ENCODE results near the gene SLIT1.
A peak's percentile ranks its signal among the peaks of the same experiment; 100 is the strongest.

Gene SLIT1

DNA sequence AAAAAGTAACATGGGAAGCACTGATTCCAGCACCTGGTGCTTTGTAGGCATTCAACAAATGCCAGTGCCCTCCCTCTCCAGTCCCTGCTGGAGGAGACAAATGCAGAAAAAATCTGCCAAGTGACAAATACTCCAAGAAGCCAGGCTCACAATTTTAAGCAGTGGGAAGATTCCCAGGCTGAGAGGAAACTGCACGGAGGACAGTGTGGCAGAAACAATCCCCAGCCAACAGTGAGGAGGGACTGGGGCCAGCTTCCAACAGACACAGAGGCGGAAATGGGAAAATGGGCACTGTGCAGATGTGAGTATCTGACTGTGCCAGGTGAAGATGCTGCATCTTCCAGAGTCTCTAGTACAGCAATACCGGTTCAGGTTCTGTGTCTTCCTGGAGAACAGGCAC, 106.3 kb downstream of the SLIT1 start:
- H3K4me1 Mint-ChIP-seq: no peaks in the 10 kb centered on the region
- no peak for DNase-seq
- peaks cover 57% of the 10 kb centered on the region for H3K27me3 Mint-ChIP-seq
- H3K27ac Mint-ChIP-seq: no peak overlapping the region
- H3K4me3 Mint-ChIP-seq: no peak overlapping the region
- ATAC-seq: no peak
- no peaks in the 10 kb centered on the region for H3K9me3 Mint-ChIP-seq

DNA sequence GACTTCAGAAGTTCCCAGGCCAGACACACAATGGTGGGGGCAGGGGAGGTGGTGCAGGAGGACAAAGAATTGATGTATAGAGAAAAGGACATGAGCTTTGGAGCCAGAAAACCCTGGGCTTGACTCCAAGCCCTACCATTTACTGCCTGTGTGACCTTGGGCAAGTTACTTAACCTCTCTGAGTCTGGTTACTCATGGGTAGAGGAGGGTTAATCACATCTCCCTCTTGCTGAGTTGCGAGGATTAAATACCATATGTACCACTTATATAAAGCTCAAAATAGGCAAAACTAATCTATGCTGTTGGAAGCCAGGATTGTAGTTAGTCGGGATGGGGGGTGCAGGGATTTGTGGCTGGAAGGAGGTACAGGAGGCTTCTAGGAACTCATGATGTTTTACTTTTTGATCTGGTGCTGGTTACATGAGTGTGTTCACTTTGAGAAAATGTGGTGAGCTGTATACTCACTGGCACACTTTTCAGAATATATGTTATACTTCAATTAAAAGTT, 106.8 kb downstream of the SLIT1 start:
- H3K27me3 Mint-ChIP-seq: peaks cover 56% of the 10 kb centered on the region
- H3K9me3 Mint-ChIP-seq: no peaks in the 10 kb centered on the region

DNA sequence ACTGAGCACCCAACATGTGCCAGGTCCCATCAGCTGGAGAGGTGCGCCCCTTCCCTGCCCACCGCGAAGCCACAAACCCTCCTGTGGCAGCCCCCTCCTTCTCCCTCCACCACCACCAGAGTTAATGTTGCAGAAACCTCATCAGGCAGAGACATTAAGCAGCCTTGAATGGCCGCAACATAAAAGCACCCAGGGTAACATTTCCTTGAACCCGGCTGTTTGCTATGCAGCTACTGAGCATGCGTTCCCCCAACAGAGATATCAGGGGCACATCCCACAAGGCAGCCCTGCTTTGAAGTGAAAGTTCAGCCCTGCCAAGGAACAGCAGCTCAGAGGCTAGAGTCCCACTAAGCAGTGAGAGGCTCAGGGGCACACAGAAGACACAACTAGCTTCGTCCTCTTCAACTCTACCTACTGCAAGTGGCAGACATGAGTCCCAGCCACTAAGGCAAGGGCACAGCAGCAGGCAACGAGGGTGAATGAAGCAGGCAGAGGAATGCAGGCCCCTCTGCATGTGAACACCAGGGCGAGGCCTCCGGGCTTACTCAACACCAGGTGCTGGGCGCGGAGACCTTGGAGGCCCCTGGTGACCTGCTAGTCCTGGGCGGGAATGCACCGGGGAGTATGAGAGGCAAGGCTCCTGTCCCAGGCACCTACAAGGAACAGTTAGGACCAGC, 107.4 kb downstream of the SLIT1 start:
- Mint-ChIP-seq H3K27ac (no peak overlapping the region), H3K4me1 (no peaks in the 10 kb centered on the region), H3K4me3 (no peak overlapping the region), H3K9me3 (no peaks in the 10 kb centered on the region), H3K27me3 (peaks cover 56% of the 10 kb centered on the region)
- ATAC-seq (no peak), DNase-seq (no peak)

More for the DNA sequence above, 106.8 kb downstream of the SLIT1 start:
- no peaks in the 10 kb centered on the region for H3K4me1 Mint-ChIP-seq
- no peak overlapping the region for H3K4me3 Mint-ChIP-seq
- H3K27ac Mint-ChIP-seq: no peak overlapping the region
- ATAC-seq (no peak), DNase-seq (no peak)

DNA sequence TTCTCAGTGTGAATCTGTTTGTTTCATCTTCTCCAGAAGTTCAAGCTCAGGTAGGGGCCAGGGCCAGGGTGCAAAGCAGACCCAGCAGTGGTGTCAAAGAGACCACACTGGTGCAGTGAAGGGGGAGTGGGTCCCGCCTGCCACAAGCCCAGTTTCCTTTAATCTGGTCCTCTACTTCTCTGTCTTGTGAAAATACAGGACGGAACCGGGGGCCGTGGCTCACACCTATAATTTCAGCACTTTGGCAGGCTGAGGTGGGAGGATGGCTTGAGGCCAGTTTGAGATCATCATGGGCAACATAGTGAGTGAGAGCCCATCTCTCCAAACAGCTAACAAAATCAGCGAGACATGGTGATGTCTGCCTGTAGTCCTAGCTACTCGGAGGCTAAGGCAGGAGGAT, 109.0 kb downstream of the SLIT1 start:
- no peak for DNase-seq
- Mint-ChIP-seq H3K4me3 (no peak overlapping the region), H3K9me3 (no peaks in the 10 kb centered on the region), H3K27ac (no peak overlapping the region), H3K27me3 (peaks cover 59% of the 10 kb centered on the region), H3K4me1 (no peaks in the 10 kb centered on the region)
- ATAC-seq: no peak

DNA sequence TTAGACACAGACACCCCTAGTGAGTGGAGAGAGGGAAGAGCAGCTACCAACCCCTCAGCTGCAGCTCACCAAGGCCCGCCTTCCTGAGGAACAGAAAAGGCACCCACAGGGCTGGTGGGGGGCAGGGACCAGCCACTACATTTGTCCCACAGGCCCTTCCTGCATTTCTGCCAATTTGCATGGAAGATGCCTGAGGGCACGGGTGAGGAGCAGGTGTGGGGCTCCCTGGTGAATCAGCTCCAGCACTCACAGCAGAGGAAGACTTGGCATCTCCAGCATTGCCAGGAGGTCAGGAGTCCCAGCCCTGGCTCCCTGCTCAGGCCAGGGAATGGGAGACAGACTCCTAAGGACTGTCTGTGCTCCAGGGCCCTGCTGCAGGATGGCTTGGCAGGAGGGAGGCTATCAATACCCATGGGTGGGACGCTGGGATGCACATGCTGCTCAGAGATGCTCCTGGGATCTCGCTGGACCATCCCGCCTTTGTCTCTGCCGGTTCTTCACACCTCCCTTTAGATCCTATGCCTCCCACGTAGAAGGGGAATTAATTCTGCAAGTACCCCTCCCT, 109.7 kb downstream of the SLIT1 start:
- Mint-ChIP-seq H3K4me1 (no peaks in the 10 kb centered on the region), H3K4me3 (no peak overlapping the region), H3K27me3 (peaks cover 59% of the 10 kb centered on the region), H3K9me3 (no peaks in the 10 kb centered on the region), H3K27ac (no peak overlapping the region)
- DNase-seq: no peak
- ATAC-seq: no peak

DNA sequence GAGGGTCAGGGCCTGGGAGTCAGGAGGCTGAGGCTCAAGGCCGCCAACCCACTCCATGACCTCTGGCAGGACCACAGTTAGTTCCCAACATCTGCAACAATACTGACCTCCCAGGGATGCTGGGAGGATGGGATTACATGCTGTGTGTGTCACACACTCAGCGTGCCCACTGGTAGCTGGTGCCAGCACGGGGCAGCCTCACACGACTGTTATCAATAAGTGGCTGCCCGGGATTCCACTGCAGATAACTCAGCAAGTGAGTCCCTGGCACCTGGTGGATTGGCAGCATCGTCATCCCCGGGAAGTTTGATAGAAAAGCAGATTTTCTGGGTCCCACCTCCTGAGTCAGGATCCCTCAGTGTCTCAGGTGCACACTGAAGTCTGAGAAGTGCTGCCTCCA, 110.3 kb downstream of the SLIT1 start:
- H3K27me3 Mint-ChIP-seq: peaks cover 57% of the 10 kb centered on the region

DNA sequence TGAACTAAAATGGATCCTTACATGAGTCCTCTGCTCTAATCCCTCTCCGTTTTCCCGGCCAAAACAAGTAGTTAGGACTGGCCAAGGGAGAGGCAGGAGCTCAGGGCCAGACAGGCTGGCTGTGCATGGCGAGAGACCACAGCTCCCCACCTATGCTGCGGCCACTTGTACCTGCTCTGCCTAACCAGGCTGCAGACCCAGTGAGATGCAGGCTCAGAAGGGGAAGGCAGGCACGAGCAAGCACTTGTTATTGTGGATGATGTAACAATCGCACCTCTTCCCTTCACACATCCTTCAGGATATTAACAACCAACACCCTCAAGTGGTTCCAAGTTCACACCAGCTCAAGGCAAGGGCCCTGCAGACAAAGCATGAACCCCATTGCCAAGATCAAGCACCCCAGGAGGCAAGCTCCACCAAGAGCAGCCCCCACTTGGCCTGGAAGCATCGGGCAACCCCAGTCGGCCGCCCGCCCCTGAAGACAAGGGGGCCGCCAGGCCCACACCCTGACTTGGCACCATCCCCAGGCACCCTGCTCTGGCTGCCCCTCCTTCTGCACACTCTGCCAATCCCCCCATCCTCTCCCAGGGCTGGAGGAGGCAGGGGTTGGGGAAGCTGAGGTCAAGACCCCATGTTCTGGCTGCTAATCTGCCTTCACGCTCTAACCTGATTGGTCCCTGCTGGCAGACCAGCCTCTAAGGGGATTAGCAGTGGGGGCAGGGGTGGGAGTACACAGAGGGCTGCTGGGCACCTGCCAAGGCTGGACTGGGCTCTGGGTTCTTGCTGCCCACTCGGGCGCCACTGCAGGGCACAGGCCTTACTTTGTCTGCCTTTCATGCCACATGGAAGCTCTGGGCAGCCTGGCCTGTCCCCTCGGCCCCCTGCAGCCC, 111.3 kb downstream of the SLIT1 start:
- H3K4me1 Mint-ChIP-seq: peaks cover 7% of the 10 kb centered on the region
- H3K4me3 Mint-ChIP-seq: no peak overlapping the region
- no peak for ATAC-seq
- H3K27ac Mint-ChIP-seq: no peak overlapping the region
- peaks cover 5 to 9% of the 10 kb centered on the region in 2 donors for H3K9me3 Mint-ChIP-seq
- no peak for DNase-seq
- peaks cover 52% of the 10 kb centered on the region for H3K27me3 Mint-ChIP-seq

More for the DNA sequence above, 110.3 kb downstream of the SLIT1 start:
- Mint-ChIP-seq H3K27ac (no peak overlapping the region), H3K4me1 (no peaks in the 10 kb centered on the region), H3K4me3 (no peak overlapping the region), H3K9me3 (no peaks in the 10 kb centered on the region)
- ATAC-seq (no peak), DNase-seq (no peak)

DNA sequence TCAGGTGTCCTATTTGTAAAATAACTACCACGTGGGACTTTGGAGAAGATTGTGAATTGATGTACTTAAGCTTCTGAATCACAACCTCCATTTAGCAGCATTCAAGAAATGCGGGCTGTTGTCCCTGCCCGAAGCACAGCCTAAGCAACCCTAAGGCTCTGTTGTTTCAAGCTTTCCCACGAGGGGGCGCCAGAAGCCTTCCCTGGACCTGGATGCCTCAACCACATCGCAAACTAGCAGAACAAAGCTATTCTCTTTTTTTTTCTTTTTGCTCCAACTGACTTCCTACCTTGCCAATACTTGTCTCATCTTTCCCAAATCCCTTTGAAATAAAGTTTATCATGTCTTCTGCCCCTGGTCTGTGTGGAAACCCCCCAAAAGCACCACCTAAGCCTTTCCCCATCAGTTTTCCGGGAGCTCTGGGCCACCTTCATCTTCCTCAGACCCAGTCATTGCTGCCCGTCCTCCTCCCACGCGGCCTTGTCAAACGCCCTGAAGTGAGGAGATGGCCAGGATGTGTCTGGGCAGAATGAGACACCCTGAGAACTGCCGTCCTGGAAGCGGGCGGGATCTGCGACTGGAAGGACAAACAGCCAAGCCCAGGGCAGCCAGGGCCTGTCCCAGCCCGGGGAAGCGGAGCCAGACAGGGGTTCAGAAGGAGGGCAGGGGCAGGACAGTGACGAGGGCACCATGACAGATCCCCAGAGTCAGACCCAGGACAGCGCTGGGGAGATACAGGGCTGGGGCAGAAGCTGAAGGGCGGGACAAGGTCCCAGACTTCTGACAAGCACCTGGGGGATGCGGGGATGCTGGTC, 112.7 kb downstream of the SLIT1 start:
- Mint-ChIP-seq H3K27me3 (peaks cover 52% of the 10 kb centered on the region), H3K4me3 (no peak overlapping the region), H3K4me1 (peaks cover 19% of the 10 kb centered on the region), H3K9me3 (peaks cover 8 to 13% of the 10 kb centered on the region in 2 donors), H3K27ac (no peak overlapping the region)
- DNase-seq: peak; percentile 81 to 84
- peak; percentile 69 for ATAC-seq

DNA sequence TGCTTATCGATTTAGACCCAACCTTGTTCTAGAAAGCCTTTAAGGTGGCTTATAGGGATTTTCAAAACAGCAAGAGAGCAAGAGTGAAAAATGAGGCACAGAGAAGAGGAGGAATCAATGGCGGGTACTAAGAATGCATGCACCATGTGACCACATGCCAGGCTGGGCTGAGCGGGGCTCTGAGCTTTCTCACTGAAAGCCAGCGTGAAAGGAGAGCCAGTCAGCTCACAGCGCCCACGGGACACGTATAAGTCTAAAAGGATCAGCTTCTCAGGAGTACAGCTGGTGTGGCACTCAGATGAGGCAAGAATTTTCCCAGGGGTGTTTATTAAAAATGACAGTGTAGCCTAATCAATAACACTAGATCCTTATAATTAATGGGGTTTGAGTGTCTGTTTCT, 114.3 kb downstream of the SLIT1 start:
- peaks cover 56% of the 10 kb centered on the region for H3K27me3 Mint-ChIP-seq
- H3K4me3 Mint-ChIP-seq: no peak overlapping the region
- peaks cover 19% of the 10 kb centered on the region for H3K4me1 Mint-ChIP-seq
- DNase-seq (no peak), ATAC-seq (no peak)
- peaks cover 8 to 13% of the 10 kb centered on the region in 2 donors for H3K9me3 Mint-ChIP-seq
- H3K27ac Mint-ChIP-seq: no peak overlapping the region

DNA sequence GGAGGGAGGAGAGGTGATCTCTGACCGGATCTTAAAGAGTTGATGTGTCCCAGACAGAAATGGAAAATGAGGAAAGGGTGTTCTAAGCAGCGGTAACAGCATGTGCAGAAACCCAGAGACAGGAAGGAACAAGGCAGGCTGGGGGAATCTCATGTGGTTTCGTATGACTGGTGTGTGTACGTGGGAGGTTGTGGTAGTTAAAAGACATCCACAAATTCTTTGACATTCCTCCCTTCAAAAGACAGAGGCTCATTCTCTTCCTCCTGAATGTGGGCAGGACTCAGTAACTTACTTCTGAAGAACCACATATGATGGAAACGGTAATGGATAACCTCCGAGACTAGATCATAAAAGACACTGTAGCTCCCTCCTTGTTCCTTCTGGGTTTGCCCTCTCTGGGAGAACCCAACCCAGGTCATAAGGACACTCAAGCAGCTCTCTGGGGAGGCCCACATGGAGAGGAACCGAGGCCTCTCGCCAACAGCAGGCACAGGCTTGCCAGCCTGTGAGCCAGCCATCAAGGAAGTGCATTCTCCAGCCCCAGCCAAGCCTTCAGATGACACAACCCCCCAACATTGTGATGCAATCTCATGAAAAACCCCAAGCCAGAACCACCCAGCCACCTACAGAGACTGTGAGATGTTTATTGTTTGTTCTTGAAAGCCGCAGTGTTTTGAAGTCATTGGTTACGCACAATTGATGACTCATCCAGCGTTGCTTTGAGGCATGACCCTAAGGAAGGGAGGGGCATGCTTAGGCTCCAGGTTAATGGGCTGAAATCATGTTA, 116.0 kb downstream of the SLIT1 start:
- ATAC-seq (peak; percentile 72), DNase-seq (peak; percentile 29 to 56)
- H3K27ac Mint-ChIP-seq: peak overlapping the region; percentile 43 to 95

DNA sequence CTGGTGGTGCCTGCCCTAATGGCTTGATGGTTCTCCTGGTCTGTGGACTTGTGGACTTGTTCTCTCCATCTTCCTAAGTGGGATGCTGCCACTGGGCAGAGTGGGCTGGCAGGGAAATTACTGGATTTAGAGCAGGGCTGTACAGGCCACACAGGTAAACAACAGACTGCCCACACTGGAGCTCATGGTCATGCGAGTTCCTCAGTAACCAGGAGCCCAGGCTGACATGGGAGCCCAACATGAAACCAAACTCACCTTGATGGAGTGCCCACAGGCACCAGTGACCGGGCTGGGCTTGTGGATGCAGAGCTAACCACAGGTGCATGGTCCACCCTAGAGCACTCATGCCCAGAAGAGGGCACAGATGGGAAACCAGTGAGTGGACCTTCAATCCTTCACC, 116.7 kb downstream of the SLIT1 start:
- ATAC-seq (no peak), DNase-seq (no peak)
- H3K4me3 Mint-ChIP-seq: peak overlapping the region; percentile 6 to 23
- H3K27me3 Mint-ChIP-seq: peaks cover 53% of the 10 kb centered on the region
- H3K4me1 Mint-ChIP-seq: peaks cover 19% of the 10 kb centered on the region
- peaks cover 8 to 13% of the 10 kb centered on the region in 2 donors for H3K9me3 Mint-ChIP-seq
- H3K27ac Mint-ChIP-seq: peak overlapping the region in 1 of 2 donors; percentile 43

More for the DNA sequence above, 116.0 kb downstream of the SLIT1 start:
- Mint-ChIP-seq H3K4me1 (peaks cover 19% of the 10 kb centered on the region), H3K9me3 (peaks cover 8 to 13% of the 10 kb centered on the region in 2 donors), H3K27me3 (peaks cover 56% of the 10 kb centered on the region), H3K4me3 (peak overlapping the region; percentile 6 to 23)

DNA sequence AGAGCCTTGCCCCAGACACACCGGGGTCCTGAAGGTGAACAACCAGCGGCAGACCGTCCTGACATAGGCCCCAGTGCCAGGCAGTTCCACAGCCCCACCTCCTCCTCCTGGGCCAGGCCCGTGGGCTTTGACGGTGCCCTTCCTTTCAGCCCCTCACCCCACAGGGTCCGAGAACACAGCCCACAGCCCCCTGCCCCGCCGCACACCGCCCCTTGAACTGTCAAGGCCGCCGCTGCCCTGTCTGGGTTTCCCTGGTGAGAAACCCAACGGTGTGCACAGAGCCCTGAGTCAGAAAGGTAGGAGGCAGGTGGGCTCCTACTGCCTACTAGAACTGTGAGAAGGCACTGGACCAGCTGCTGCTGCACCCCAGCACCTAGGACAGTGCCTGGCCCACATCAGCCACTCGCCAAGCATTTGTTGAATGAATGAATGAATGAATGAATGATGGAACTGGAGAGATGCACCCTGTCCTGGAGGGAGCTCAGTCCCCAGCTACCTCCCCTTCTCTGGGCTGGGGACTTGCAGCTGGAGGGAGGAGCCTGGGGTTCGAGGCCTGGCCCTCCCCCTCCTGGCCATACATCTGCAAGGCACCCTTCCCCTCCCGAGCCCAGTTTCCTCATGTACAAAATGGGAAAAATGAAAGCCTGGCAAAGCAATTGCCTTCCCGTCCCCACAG, 117.9 kb downstream of the SLIT1 start:
- Mint-ChIP-seq H3K27me3 (peaks cover 42% of the 10 kb centered on the region), H3K4me3 (no peak overlapping the region), H3K27ac (peak overlapping the region in 1 of 2 donors; percentile 50), H3K4me1 (peaks cover 19% of the 10 kb centered on the region), H3K9me3 (peaks cover 8 to 13% of the 10 kb centered on the region in 2 donors)
- DNase-seq: no peak
- no peak for ATAC-seq

DNA sequence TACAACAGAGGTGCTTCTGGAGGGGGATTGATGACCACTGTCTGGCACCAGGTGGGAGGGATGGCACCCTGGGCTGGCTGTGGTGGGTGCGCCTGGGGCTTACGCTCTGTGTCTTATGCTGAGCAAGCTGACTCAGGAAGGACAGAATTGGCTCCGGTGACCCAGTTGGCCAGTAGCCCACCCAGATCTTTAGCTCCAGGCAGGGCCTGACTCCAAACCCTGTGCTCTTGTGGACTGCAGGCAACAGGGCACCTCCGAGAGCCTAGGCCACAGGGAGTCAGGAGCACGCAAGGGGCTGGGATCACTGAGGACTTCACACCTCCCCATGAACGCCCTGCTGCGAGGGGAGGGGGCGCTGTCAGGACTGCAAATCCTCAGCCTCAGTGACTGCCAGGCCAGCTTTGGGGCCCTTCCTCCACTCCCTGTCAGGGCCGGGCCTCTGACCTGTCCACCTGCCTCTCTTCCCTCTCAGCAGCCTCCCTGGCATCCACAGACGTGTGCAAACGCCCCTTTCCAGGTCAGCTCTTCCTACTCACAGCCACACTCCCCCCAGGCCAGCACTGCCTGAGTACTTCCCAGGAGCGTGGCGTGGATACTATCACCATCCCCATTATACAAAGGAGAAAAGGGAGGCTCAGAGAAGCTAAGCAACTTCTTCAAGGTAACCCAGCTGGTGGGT, 118.7 kb downstream of the SLIT1 start:
- Mint-ChIP-seq H3K4me1 (peaks cover 19% of the 10 kb centered on the region), H3K4me3 (no peak overlapping the region)
- ATAC-seq: no peak

More for the DNA sequence above, 118.7 kb downstream of the SLIT1 start:
- peaks cover 36% of the 10 kb centered on the region for H3K27me3 Mint-ChIP-seq
- H3K9me3 Mint-ChIP-seq: peaks cover 8 to 13% of the 10 kb centered on the region in 2 donors
- peak overlapping the region in 1 of 2 donors; percentile 59 for H3K27ac Mint-ChIP-seq
- DNase-seq: no peak

All from stimulated activated naive CD8-positive, alpha-beta T cell treated with anti-CD3 and anti-CD28 coated beads, Interleukin-15, amount 100 ng/mL, for 72 hours (primary cell).